Thoracic aorta (tissue), 2 donors: ENCODE data around the gene EPRS1. TPM values are rescaled to one million over a fixed set of nuclear protein-coding genes. Genes with fewer than 3 reads are reported as not detected.
"Not testable (repeated sequence)": the region's sequence is repeated elsewhere in the genome, so short reads cannot be mapped to it uniquely, and the experiment has no call there.

Experiments used
- ATAC-seq: fragments of 150-250 bp; one replicate; pipeline ENCODE4 v1.8.0; 2017; ENCODE audit warnings: low read depth; ENCODE audit not compliant: insufficient number of reproducible peaks, low FRiP score
- DNase-seq: peaks from one replicate; pipeline ENCODE4 v3.0.0-alpha.2; 2020; ENCODE audit warnings: low spot score
- H3K27ac ChIP-seq, 2 donors: fragments of 200-600 bp; sonication (generic); 1 replicate in 1 of 2; 2 replicates in 1 of 2; pipeline ENCODE4 v1.5.1; 2016; ENCODE audit warnings: mild to moderate bottlenecking in 2 of 2, moderate library complexity in 2 of 2
- H3K27me3 ChIP-seq: fragments of 200-600 bp; sonication (generic); replicated peaks from 2 replicates; pipeline ENCODE4 v1.6.0; 2016; ENCODE audit warnings: mild to moderate bottlenecking; ENCODE audit not compliant: insufficient read depth
- H3K36me3 ChIP-seq: fragments of 200-600 bp; sonication (generic); one replicate; pipeline ENCODE4 v1.5.1; 2016
- H3K4me1 ChIP-seq, 2 donors: fragments of 200-600 bp; sonication (generic); 1 replicate in 1 of 2; 2 replicates in 1 of 2; pipeline versions ENCODE4 v1.5.1 to v1.6.0; 2016; ENCODE audit warnings: low read depth in 2 of 2, mild to moderate bottlenecking in 1 of 2; ENCODE audit not compliant: control insufficient read depth in 1 of 2
- H3K4me3 ChIP-seq: fragments of 200-600 bp; sonication (generic); 2 replicates; pipeline ENCODE4 v1.5.1; 2016; ENCODE audit warnings: mild to moderate bottlenecking
- H3K9me3 ChIP-seq: fragments of 200-600 bp; sonication (generic); 2 replicates; pipeline ENCODE4 v1.5.1; 2016
- total RNA-seq, 2 donors: library from RNA; depleted of rRNA; stranded (reverse); fragments of >200 nt; gene quantifications; one replicate each; pipeline versions ENCODE4 v1.1.0 to v1.2.3, GENCODE V29; 2016
- TF ChIP-seq, protein P1 (sequence below): fragments of 200-600 bp; sonication (generic); IDR thresholded peaks from one replicate; pipeline ENCODE4 v1.5.1; 2019; ENCODE audit warnings: antibody characterized with exemption

Gene EPRS1
- total RNA-seq, 2 donors from 2014 or later, result 35.1 to 47.6 TPM

DNA sequence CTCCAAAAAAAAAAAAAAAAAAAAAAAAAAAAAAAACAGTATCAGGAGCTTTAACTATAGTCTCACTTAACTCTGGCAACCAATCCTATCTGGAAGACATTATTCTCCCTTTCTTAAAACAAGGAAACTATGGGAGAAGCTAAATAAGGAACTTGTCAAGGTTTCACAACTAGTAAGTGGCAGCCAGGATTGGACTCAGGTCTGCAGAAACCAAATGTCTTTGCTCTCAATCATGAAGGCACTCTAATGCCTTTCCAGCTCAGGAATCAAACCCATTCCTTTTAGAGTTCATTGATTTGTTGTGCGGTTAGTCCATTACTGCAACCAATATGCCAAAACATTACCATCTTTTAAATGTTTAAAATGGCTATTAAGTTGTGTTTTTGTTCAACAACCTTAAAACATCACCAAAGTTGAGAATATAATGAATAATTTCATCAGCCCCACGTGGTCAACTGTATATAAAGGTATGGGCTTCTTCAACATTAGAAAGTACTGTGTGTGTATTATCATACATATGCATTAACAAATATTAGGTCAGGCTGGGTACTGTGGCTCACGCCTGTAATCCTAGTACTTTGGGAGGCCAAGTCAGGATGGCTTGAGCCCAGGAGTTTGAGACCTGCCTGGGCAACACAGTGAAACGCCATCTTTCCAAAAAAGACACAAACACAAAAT, 1.5 kb downstream of the EPRS1 start:
- TF ChIP-seq, protein P1, sequence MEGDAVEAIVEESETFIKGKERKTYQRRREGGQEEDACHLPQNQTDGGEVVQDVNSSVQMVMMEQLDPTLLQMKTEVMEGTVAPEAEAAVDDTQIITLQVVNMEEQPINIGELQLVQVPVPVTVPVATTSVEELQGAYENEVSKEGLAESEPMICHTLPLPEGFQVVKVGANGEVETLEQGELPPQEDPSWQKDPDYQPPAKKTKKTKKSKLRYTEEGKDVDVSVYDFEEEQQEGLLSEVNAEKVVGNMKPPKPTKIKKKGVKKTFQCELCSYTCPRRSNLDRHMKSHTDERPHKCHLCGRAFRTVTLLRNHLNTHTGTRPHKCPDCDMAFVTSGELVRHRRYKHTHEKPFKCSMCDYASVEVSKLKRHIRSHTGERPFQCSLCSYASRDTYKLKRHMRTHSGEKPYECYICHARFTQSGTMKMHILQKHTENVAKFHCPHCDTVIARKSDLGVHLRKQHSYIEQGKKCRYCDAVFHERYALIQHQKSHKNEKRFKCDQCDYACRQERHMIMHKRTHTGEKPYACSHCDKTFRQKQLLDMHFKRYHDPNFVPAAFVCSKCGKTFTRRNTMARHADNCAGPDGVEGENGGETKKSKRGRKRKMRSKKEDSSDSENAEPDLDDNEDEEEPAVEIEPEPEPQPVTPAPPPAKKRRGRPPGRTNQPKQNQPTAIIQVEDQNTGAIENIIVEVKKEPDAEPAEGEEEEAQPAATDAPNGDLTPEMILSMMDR, result no peak
- H3K9me3 ChIP-seq, result no peaks in the 10 kb centered on the region
- H3K27ac ChIP-seq, result peak overlapping the region in 1 of 2 donors; percentile 85
- ATAC-seq (no peak), DNase-seq (no peak)
- H3K36me3 ChIP-seq, result peaks cover 2% of the 10 kb centered on the region
- peak overlapping the region; percentile 87 for H3K4me3 ChIP-seq
- H3K27me3 ChIP-seq, result no peaks in the 10 kb centered on the region
- H3K4me1 ChIP-seq, result peaks cover 10 to 28% of the 10 kb centered on the region in 2 donors

- Histone ChIP-seq H3K4me3 (no peak overlapping the region), H3K27ac (no peak overlapping the region), H3K4me1 (peaks cover 10 to 28% of the 10 kb centered on the region in 2 donors), H3K27me3 (no peaks in the 10 kb centered on the region), H3K9me3 (no peaks in the 10 kb centered on the region), H3K36me3 (peaks cover 6% of the 10 kb centered on the region)
- no peak for ATAC-seq
- no peak for DNase-seq
- TF ChIP-seq, protein P1, result no peak
Observed at GRCh38 chr1:220043646-220044045, 2.7 kb downstream of the EPRS1 start.

DNA sequence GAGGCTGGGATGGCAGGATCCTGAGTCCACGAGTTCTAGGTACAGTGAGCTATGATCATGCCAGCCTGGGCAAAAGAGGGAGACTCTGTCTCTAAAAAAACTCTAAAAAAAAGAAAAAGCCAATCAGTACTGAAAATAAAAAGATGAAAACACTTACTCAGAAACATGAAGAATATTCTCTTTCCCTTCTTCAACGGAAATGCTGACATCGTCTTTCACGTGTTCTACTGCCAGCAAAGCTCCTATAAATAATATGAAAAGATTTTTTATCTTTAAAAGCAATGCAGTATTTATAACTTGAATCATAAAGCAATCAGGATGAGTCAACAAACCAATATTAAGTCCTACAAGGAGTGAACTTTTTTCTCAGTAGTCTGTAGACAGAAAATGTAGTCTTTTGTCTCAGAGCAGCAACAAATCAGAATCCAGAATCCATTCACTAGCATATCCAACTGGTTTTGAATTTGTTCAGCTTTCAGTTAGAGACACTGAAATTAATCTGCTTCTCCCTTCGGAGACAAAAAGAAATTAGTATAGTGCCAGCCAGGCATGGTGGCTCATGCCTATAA, 6.2 kb downstream of the EPRS1 start:
- Histone ChIP-seq H3K27me3 (no peaks in the 10 kb centered on the region), H3K4me1 (peaks cover 10 to 33% of the 10 kb centered on the region in 2 donors), H3K4me3 (no peak overlapping the region), H3K9me3 (no peaks in the 10 kb centered on the region), H3K36me3 (peaks cover 7% of the 10 kb centered on the region), H3K27ac (no peak overlapping the region)
- TF ChIP-seq, protein P1, result no peak
- DNase-seq, result no peak
- ATAC-seq, result no peak

DNA sequence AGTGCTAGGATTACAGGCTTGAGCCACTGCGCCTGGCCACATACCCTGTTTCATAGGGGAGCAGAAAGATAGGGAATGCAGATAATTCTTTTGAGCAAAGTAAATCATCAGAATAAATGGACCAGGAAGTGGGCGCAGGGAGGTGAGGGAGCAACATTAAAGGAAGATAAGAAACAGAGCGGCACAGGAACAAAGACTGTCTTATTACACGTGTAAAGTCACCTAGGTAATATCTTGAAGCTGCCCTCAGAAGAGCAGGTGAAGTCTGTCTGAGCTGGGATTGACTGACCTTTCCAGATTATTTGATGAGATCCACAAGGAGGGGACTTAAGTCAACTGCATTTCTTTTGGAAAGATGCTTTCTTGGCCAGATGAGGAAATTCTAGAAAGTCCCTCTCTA, 7.7 kb downstream of the EPRS1 start:
- H3K36me3 ChIP-seq, result peaks cover 10% of the 10 kb centered on the region
- DNase-seq (no peak), ATAC-seq (no peak)
- no peaks in the 10 kb centered on the region for H3K9me3 ChIP-seq
- H3K27ac ChIP-seq, result no peak overlapping the region
- peaks cover 4 to 20% of the 10 kb centered on the region in 2 donors for H3K4me1 ChIP-seq
- no peaks in the 10 kb centered on the region for H3K27me3 ChIP-seq
- no peak overlapping the region for H3K4me3 ChIP-seq
- TF ChIP-seq, protein P1, result no peak

DNA sequence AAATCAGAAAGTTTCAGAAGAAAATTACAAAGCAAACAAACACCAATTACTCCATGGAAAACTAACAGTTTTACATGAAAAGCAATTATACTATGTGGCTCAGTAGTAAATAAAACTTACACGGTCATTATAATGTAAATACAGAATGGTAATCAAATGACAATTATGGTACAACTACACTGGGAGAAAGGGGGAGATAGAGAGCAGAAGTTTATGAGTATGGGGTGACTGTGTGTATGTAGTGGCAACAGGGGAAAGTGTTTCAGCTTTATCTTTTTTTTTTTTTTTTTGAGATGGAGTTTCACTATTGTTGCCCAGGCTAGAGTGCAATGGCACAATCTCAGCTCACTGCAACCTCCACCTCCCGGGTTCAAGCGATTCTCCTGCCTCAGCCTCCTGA, 8.5 kb downstream of the EPRS1 start:
- not testable (repeated sequence) for H3K4me3 ChIP-seq, ATAC-seq
- H3K36me3 ChIP-seq, result peaks cover 13% of the 10 kb centered on the region

More for the DNA sequence above, 8.5 kb downstream of the EPRS1 start:
- not testable (repeated sequence) for H3K27ac ChIP-seq, H3K9me3 ChIP-seq, H3K27me3 ChIP-seq, DNase-seq
- peaks cover 4 to 16% of the 10 kb centered on the region in 2 donors for H3K4me1 ChIP-seq
